Liver (tissue), 9 donors: Measurements from ENCODE around the gene FRMD4A. TPM values are rescaled to one million over a fixed set of nuclear protein-coding genes. Genes with fewer than 3 reads are reported as not detected.

Experiments used
- DNase-seq: peaks from one replicate; pipeline ENCODE4 v3.0.0-alpha.2; 2017; ENCODE audit warnings: low spot score
- H3K27ac ChIP-seq, 2 donors: one replicate each; pipeline ENCODE4 v1.7.0; 2013; ENCODE audit warnings: inconsistent platforms in 2 of 2, low read length in 2 of 2, control low read depth in 1 of 2, low read depth in 1 of 2, mild to moderate bottlenecking in 1 of 2
- H3K27me3 ChIP-seq, 4 donors: one replicate each; pipeline versions ENCODE4 v1.6.1 to v1.7.0; 2013; ENCODE audit warnings: low read length in 3 of 4, inconsistent platforms in 1 of 4, mild to moderate bottlenecking in 1 of 4, moderate library complexity in 1 of 4; ENCODE audit not compliant: control insufficient read depth in 4 of 4, insufficient read depth in 4 of 4
- H3K36me3 ChIP-seq, 4 donors: one replicate each; pipeline versions ENCODE4 v1.6.1 to v1.7.0; 2013; ENCODE audit warnings: low read length in 3 of 4, mild to moderate bottlenecking in 3 of 4, low read depth in 1 of 4, moderate library complexity in 1 of 4; ENCODE audit not compliant: control insufficient read depth in 4 of 4, insufficient read depth in 3 of 4
- H3K4me1 ChIP-seq, 4 donors: one replicate each; pipeline versions ENCODE4 v1.6.1 to v1.7.0; 2013; ENCODE audit warnings: low read length in 3 of 4, mild to moderate bottlenecking in 3 of 4, moderate library complexity in 1 of 4; ENCODE audit not compliant: control insufficient read depth in 4 of 4, insufficient read depth in 4 of 4
- H3K4me3 ChIP-seq, 3 donors: one replicate each; pipeline versions ENCODE4 v1.6.1 to v1.7.0; 2013; ENCODE audit warnings: low read length in 3 of 3, control low read depth in 1 of 3, low read depth in 1 of 3, mild to moderate bottlenecking in 1 of 3
- H3K9ac ChIP-seq, 2 donors: one replicate each; pipeline ENCODE4 v1.7.0; 2013; ENCODE audit warnings: low read length in 2 of 2, mild to moderate bottlenecking in 2 of 2, moderate library complexity in 2 of 2, control low read depth in 1 of 2, low read depth in 1 of 2
- H3K9me3 ChIP-seq, 4 donors: one replicate each; pipeline versions ENCODE4 v1.6.1 to v1.7.0; 2013; ENCODE audit warnings: low read length in 3 of 4; ENCODE audit not compliant: control insufficient read depth in 4 of 4
- ATF3 ChIP-seq: IDR thresholded peaks from 2 replicates; pipeline ENCODE4 v1.6.1; 2016; ENCODE audit warnings: antibody characterized with exemption
- CTCF ChIP-seq: fragments of 150-350 bp; IDR thresholded peaks from 2 replicates; pipeline ENCODE4 v1.5.1; 2017; ENCODE audit warnings: improper control_type of control experiment, low read depth, low read length; ENCODE audit not compliant: missing input control
- EGR1 ChIP-seq, 2 donors: IDR thresholded peaks; 2 replicates each; pipeline ENCODE4 v1.6.1; 2016 to 2018; ENCODE audit warnings: antibody characterized with exemption in 2 of 2, low read depth in 2 of 2
- FOXA1 ChIP-seq: IDR thresholded peaks from 2 replicates; pipeline ENCODE4 v1.6.1; 2016; ENCODE audit warnings: antibody characterized with exemption
- FOXA2 ChIP-seq: IDR thresholded peaks from 2 replicates; pipeline ENCODE4 v1.6.1; 2016; ENCODE audit warnings: antibody characterized with exemption
- GABPA ChIP-seq, 2 donors: IDR thresholded peaks in 1 of 2; conservative IDR thresholded peaks in 1 of 2; 2 replicates each; pipeline ENCODE4 v1.6.1; 2016; ENCODE audit warnings: antibody characterized with exemption in 2 of 2, mild to moderate bottlenecking in 1 of 2, moderate library complexity in 1 of 2
- HNF4A ChIP-seq, 2 donors: conservative IDR thresholded peaks; 2 replicates each; pipeline ENCODE4 v1.6.1; 2016; ENCODE audit warnings: antibody characterized with exemption in 2 of 2, mild to moderate bottlenecking in 2 of 2
- HNF4G ChIP-seq: IDR thresholded peaks from 2 replicates; pipeline ENCODE4 v1.6.1; 2016; ENCODE audit warnings: antibody characterized with exemption
- JUND ChIP-seq, 2 donors: IDR thresholded peaks; 2 replicates each; pipeline ENCODE4 v1.6.1; 2016; ENCODE audit warnings: antibody characterized with exemption in 2 of 2
- NR2F2 ChIP-seq: IDR thresholded peaks from 2 replicates; pipeline ENCODE4 v1.6.1; 2016; ENCODE audit warnings: antibody characterized with exemption
- RAD21 ChIP-seq, 2 donors: IDR thresholded peaks; 2 replicates each; pipeline ENCODE4 v1.6.1; 2016; ENCODE audit warnings: antibody characterized with exemption in 2 of 2, mild to moderate bottlenecking in 2 of 2
- REST ChIP-seq: IDR thresholded peaks from 2 replicates; pipeline ENCODE4 v1.6.1; 2016; ENCODE audit warnings: antibody characterized with exemption, mild to moderate bottlenecking
- RXRA ChIP-seq, 2 donors: IDR thresholded peaks; 2 replicates each; pipeline ENCODE4 v1.6.1; 2017 to 2018; ENCODE audit warnings: antibody characterized with exemption in 2 of 2, mild to moderate bottlenecking in 1 of 2
- SP1 ChIP-seq: IDR thresholded peaks from 2 replicates; pipeline ENCODE4 v1.6.1; 2018; ENCODE audit warnings: antibody characterized with exemption, mild to moderate bottlenecking
- TAF1 ChIP-seq: conservative IDR thresholded peaks from 2 replicates; pipeline ENCODE4 v1.6.1; 2016; ENCODE audit warnings: antibody characterized with exemption, mild to moderate bottlenecking
- YY1 ChIP-seq: IDR thresholded peaks from 2 replicates; pipeline ENCODE4 v1.6.1; 2016; ENCODE audit warnings: antibody characterized with exemption, mild to moderate bottlenecking
- WGBS: extraction: QIAGEN DNeasy Blood & Tissue Kit; methylation state at CpG from one replicate; pipeline ENCODE4 v1.1.7; 2013; 5-methylcytosine and 5-hydroxymethylcytosine counted together
- polyA plus RNA-seq, 2 donors: library from polyadenylated mRNA; stranded (reverse) in 1 of 2; unstranded in 1 of 2; fragments of 200-250 nt in 1 of 2; fragments of >200 nt in 1 of 2; fragmentation: Nextera tagmentation in 1 of 2; extraction: Ambion mirVana in 1 of 2; gene quantifications; one replicate each; pipeline versions ENCODE4 v1.2.1 to v1.2.3, GENCODE V29; 2013 to 2015
- total RNA-seq, 2 donors: library from RNA; depleted of rRNA; stranded (reverse); fragments of >200 nt; gene quantifications; one replicate each; pipeline ENCODE4 v1.2.3, GENCODE V29; 2014
- TF ChIP-seq, protein P1 (sequence below): IDR thresholded peaks from 2 replicates; pipeline ENCODE4 v1.6.1; 2016; ENCODE audit warnings: antibody characterized with exemption
- TF ChIP-seq, protein P2 (sequence below): IDR thresholded peaks from 2 replicates; pipeline ENCODE4 v1.6.1; 2016; ENCODE audit warnings: antibody characterized with exemption
- donor health status: healthy.
- donor health status: healthy.
- donor health status: healthy.
- donor health status: healthy.
- donor health status: healthy.

FRMD4A gene
- total and polyA plus RNA-seq, 4 donors = 8.2 to 34.3 (median 13.1) TPM

DNA sequence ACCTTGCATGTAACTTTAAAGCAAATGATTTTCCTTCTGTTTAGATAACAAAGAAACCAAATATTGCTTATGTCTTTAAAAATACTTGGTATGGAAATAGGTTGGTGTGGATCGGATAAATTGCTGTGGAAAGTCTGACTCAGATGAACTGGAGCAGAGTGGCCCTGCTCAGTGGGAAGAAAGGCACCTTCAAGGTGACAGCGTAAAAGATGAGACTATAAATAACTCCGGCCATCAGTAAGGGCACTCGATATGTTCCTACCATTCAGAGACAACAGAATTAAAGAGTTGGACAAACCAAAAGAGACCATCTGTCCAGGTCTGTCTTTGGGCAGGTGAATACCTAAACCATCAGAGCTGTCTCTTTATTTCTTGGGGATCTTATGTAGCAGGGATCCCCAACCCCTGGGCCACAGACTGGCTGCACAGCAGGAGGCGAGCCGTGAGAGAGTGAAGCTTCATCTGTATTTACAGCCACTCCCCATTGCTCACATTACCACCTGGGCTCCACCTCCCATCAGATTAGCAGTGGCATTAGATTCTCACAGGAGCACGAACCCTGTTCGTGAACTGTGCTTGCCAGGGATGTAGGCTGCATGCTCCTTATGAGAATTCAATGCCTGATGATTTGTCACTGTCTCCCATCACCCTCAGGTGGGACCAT lies 386.9 kb downstream of the FRMD4A start:
- no peaks in the 10 kb centered on the region for H3K27me3 ChIP-seq
- 83% methylated on average over 8 of the region's 8 CpGs for WGBS
- no peak for TF ChIP-seq REST
- no peak for TF ChIP-seq RAD21 (IDR thresholded peaks at IDR 0.05)
- TF ChIP-seq EGR1 (IDR thresholded peaks at IDR 0.05; ENCODE audit: low read depth in 2 of 2) = no peak
- no peak for TF ChIP-seq GABPA (IDR thresholded peaks at IDR 0.05 in 1 of 2, conservative IDR thresholded peaks at IDR 0.05 in 1 of 2)
- TF ChIP-seq, protein P1, sequence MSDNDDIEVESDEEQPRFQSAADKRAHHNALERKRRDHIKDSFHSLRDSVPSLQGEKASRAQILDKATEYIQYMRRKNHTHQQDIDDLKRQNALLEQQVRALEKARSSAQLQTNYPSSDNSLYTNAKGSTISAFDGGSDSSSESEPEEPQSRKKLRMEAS = no peak
- TF ChIP-seq FOXA1 = no peak
- no peak for TF ChIP-seq SP1
- TF ChIP-seq NR2F2 = no peak
- no peak for TF ChIP-seq HNF4A (conservative IDR thresholded peaks at IDR 0.05)
- TF ChIP-seq JUND (IDR thresholded peaks at IDR 0.05) = no peak
- TF ChIP-seq ATF3 = no peak
- TF ChIP-seq YY1 = no peak
- no peak for TF ChIP-seq HNF4G
- no peak for TF ChIP-seq RXRA (IDR thresholded peaks at IDR 0.05)
- TF ChIP-seq CTCF = no peak
- TF ChIP-seq TAF1 = no peak
- no peak for TF ChIP-seq FOXA2
- TF ChIP-seq, protein P2, sequence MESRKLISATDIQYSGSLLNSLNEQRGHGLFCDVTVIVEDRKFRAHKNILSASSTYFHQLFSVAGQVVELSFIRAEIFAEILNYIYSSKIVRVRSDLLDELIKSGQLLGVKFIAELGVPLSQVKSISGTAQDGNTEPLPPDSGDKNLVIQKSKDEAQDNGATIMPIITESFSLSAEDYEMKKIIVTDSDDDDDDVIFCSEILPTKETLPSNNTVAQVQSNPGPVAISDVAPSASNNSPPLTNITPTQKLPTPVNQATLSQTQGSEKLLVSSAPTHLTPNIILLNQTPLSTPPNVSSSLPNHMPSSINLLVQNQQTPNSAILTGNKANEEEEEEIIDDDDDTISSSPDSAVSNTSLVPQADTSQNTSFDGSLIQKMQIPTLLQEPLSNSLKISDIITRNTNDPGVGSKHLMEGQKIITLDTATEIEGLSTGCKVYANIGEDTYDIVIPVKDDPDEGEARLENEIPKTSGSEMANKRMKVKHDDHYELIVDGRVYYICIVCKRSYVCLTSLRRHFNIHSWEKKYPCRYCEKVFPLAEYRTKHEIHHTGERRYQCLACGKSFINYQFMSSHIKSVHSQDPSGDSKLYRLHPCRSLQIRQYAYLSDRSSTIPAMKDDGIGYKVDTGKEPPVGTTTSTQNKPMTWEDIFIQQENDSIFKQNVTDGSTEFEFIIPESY = no peak

More for the DNA sequence above, 386.9 kb downstream of the FRMD4A start:
- DNase-seq = no peak
- Histone ChIP-seq H3K4me3 (no peak overlapping the region), H3K9me3 (peaks cover 0 to 2% (median 0%) of the 10 kb centered on the region in 4 donors), H3K9ac (no peak overlapping the region), H3K4me1 (peaks cover 0 to 2% (median 0%) of the 10 kb centered on the region in 4 donors), H3K36me3 (no peaks in the 10 kb centered on the region), H3K27ac (no peak overlapping the region)
